Measurements from ENCODE around the gene ELMOD1. TPM values are rescaled to one million over a fixed set of nuclear protein-coding genes. Genes with fewer than 3 reads are reported as not detected.

The ELMOD1 gene
- total and polyA plus RNA-seq, 9 donors: 0.17 to 0.69 (median 0.24) TPM; not detected in 3

DNA sequence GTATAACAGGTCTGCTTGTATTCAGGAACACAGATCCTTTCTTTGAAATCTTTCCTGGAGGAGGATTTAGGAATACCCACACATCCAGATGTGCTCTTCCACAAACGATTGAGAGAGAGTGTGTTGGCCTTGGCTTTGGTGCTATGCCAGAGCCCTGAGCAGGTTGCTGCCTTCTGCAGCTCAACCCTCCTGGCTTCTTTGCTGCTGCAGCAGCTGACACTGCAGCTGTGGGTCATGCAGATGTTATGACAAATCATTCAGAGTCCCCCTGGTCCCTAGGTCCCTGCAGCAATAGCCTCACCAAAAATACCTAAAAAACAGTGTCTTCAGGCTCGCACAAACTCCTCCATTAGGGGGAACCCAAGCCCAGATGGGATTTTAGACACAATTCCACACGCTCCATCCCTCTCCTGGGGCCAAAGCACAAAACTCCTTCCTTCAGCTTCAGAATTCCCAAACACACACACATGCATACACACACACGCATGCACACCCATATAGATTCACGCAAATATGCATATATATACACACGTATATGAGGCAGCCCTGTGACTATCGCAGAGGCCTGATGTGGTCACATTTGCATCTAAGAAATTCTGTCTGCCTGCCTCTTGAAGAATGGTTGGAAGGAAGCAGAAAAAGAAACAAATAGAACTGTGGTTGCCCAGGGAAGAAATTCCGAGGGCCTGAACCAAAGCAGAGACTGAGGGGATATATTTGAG is 85.5 kb downstream of the ELMOD1 start:
- DNase-seq: no peak
- H3K4me1 ChIP-seq (ENCODE audit: insufficient read depth): no peaks in the 10 kb centered on the region
- TF ChIP-seq, protein P1, sequence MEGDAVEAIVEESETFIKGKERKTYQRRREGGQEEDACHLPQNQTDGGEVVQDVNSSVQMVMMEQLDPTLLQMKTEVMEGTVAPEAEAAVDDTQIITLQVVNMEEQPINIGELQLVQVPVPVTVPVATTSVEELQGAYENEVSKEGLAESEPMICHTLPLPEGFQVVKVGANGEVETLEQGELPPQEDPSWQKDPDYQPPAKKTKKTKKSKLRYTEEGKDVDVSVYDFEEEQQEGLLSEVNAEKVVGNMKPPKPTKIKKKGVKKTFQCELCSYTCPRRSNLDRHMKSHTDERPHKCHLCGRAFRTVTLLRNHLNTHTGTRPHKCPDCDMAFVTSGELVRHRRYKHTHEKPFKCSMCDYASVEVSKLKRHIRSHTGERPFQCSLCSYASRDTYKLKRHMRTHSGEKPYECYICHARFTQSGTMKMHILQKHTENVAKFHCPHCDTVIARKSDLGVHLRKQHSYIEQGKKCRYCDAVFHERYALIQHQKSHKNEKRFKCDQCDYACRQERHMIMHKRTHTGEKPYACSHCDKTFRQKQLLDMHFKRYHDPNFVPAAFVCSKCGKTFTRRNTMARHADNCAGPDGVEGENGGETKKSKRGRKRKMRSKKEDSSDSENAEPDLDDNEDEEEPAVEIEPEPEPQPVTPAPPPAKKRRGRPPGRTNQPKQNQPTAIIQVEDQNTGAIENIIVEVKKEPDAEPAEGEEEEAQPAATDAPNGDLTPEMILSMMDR (IDR thresholded peaks at IDR 0.05): no peak
- TF ChIP-seq POLR2A (IDR thresholded peaks at IDR 0.05) (no peak), EP300 (IDR thresholded peaks at IDR 0.05) (no peak)
- intact Hi-C loops (cut with DNase I): no loop called here
- H3K27me3 ChIP-seq: no peaks in the 10 kb centered on the region
- H3K36me3 ChIP-seq: no peaks in the 10 kb centered on the region
- no peaks in the 10 kb centered on the region for H3K9me3 ChIP-seq
- no peak overlapping the region for H3K4me3 ChIP-seq
- H3K27ac ChIP-seq: no peak overlapping the region
- 76 to 85% (median 77%) methylated on average over 8 of the region's 8 CpGs for WGBS, 3 donors

- H3K27ac ChIP-seq: no peak overlapping the region
- no peaks in the 10 kb centered on the region for H3K9me3 ChIP-seq
- no peak for DNase-seq
- H3K4me1 ChIP-seq (ENCODE audit: insufficient read depth): no peaks in the 10 kb centered on the region
- H3K36me3 ChIP-seq: no peaks in the 10 kb centered on the region
- whole genome bisulfite sequencing, 3 donors: 27 to 34% (median 31%) methylated on average over 7 of the region's 7 CpGs
- no peak for TF ChIP-seq POLR2A (IDR thresholded peaks at IDR 0.05)
- TF ChIP-seq, protein P1 (IDR thresholded peaks at IDR 0.05): no peak
- no peak for TF ChIP-seq EP300 (IDR thresholded peaks at IDR 0.05)
- intact Hi-C loops (cut with DNase I): no loop called here
- no peak overlapping the region for H3K4me3 ChIP-seq
- no peaks in the 10 kb centered on the region for H3K27me3 ChIP-seq
Observed at GRCh38 chr11:107677924-107678631, 87.1 kb downstream of the ELMOD1 start.

DNA sequence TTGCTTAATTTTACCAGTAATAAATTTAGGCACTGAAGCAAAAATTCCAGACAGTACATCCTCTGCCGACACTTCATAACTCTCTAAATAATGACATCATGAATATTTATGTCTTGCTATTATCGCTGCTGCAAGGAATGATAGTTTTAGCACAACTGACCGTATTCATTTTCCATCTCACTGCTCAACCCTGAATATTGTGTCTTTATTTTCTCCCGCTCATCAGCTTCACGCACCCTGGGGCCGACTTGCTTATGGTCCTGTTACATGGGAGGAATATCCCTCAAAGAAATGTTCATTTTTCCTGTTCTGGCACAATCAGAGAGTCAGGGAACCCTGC is 87.7 kb downstream of the ELMOD1 start:
- DNase-seq: no peak
- no peak overlapping the region for H3K27ac ChIP-seq
- WGBS, 3 donors: 7 to 11% (median 11%) methylated on average over 6 of the region's 6 CpGs

GRCh38 chr11:107679255-107680024 is 88.5 kb downstream of the ELMOD1 start:
- no peaks in the 10 kb centered on the region for H3K4me1 ChIP-seq (ENCODE audit: insufficient read depth)
- WGBS, 3 donors: 90 to 91% (median 90%) methylated on average over 4 of the region's 4 CpGs
- intact Hi-C loops (cut with DNase I): loop anchor here in 1 of 4 donors (10.0 kb wide), 1 partner anchor 95 kb away; no protein-coding TSS in a partner anchor

More for the DNA sequence above, 87.7 kb downstream of the ELMOD1 start:
- no peaks in the 10 kb centered on the region for H3K4me1 ChIP-seq (ENCODE audit: insufficient read depth)
- no peaks in the 10 kb centered on the region for H3K36me3 ChIP-seq
- intact Hi-C loops (cut with DNase I): no loop called here
- no peak for TF ChIP-seq POLR2A (IDR thresholded peaks at IDR 0.05)
- TF ChIP-seq, protein P1 (IDR thresholded peaks at IDR 0.05): no peak
- no peak for TF ChIP-seq EP300 (IDR thresholded peaks at IDR 0.05)
- no peaks in the 10 kb centered on the region for H3K9me3 ChIP-seq
- H3K27me3 ChIP-seq: no peaks in the 10 kb centered on the region
- H3K4me3 ChIP-seq: no peak overlapping the region

More at GRCh38 chr11:107679255-107680024, 88.5 kb downstream of the ELMOD1 start:
- Histone ChIP-seq H3K4me3 (no peak overlapping the region), H3K9me3 (no peaks in the 10 kb centered on the region), H3K36me3 (no peaks in the 10 kb centered on the region), H3K27me3 (no peaks in the 10 kb centered on the region), H3K27ac (no peak overlapping the region)
- no peak for TF ChIP-seq POLR2A (IDR thresholded peaks at IDR 0.05)
- no peak for TF ChIP-seq EP300 (IDR thresholded peaks at IDR 0.05)
- TF ChIP-seq, protein P1 (IDR thresholded peaks at IDR 0.05): no peak
- no peak for DNase-seq

Data from ovary (tissue), 9 donors.